Measurements from ENCODE around the gene EIPR1. TPM values are rescaled to one million over a fixed set of nuclear protein-coding genes. Genes with fewer than 3 reads are reported as not detected.

Gene EIPR1
- total RNA-seq, 1 experiment from 2014 or later: 22.8 TPM

DNA sequence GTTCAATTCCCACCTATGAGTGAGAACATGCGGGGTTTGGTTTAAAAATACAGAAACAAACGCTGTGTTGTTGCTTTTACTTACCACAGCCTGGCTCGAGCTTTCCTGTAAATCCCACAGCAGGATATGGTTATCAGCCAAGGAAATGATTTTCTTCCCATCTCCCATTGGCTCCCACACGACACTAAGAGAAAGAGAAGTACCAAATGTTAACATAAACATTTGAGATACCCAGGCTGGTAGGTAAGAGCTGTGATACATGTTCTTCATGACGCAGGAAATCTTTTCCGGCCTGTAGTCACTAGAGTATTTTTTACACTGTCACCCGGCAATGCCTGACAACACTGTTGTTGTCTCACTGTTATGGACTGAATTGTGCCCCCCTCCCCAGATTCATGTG, 163.6 kb downstream of the EIPR1 start (continued):
- TF ChIP-seq ZNF416 (CRISPR knock-in tag; IDR thresholded peaks at IDR 0.05): no peak
- TF ChIP-seq CREM (CRISPR knock-in tag; IDR thresholded peaks at IDR 0.05): no peak
- no peak for TF ChIP-seq TEAD1 (CRISPR knock-in tag; IDR thresholded peaks at IDR 0.05)
- TF ChIP-seq, protein P1, sequence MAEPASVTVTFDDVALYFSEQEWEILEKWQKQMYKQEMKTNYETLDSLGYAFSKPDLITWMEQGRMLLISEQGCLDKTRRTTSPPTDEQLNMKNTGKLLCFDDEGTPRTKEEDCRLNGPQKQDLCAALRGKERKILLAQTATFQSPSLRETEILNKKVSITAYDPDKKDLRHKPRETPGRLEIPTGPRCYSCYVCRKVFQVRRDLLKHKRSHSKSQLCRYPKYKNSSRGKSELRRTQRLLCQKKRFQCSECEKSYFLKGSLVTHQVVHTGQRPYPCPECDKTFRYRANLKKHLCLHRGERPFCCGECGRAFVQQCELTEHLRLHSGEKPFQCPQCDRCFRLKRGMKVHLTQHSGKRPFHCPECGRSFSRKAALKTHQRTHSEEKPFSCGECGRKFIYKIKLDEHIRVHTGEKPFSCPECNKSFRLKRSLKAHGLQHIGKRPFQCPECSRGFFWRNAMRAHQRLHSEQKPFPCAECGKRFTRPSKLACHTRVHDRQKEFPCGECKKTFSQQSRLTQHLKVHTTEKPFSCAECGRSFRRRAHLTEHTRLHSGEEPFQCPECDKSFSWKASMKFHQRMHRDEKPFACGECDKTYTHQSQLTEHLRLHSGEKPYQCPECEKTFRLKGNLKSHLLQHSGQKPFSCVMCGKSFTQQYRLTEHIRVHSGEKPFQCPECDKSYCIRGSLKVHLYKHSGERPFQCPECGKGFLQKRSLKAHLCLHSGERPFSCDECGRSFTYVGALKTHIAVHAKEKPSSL (CRISPR knock-in tag; conservative IDR thresholded peaks at IDR 0.05): no peak
- no peak for TF ChIP-seq JAZF1 (CRISPR knock-in tag; IDR thresholded peaks at IDR 0.05)
- no peak for TF ChIP-seq SMAD4 (CRISPR knock-in tag; IDR thresholded peaks at IDR 0.05)
- TF ChIP-seq, protein P2, sequence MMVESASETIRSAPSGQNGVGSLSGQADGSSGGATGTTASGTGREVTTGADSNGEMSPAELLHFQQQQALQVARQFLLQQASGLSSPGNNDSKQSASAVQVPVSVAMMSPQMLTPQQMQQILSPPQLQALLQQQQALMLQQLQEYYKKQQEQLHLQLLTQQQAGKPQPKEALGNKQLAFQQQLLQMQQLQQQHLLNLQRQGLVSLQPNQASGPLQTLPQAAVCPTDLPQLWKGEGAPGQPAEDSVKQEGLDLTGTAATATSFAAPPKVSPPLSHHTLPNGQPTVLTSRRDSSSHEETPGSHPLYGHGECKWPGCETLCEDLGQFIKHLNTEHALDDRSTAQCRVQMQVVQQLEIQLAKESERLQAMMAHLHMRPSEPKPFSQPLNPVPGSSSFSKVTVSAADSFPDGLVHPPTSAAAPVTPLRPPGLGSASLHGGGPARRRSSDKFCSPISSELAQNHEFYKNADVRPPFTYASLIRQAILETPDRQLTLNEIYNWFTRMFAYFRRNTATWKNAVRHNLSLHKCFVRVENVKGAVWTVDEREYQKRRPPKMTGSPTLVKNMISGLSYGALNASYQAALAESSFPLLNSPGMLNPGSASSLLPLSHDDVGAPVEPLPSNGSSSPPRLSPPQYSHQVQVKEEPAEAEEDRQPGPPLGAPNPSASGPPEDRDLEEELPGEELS (CRISPR knock-in tag; IDR thresholded peaks at IDR 0.05): no peak

DNA sequence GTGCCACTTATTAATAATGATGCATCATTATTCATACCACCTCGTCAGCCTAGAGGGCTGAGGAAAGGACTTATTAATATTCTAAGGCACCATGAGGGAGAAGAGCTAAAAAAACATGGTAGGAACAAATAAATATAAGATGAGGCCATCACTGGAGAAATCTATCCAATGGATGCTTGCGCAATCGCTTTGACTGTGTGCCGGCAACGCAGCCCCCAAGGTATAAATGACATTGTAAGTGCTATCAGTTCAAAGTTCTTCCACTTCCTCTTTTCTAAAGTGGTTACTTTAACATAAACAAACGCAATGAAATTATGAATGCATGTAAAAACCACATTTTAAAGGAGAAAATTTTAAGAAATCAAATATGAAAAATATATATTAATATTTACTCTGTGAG, 164.6 kb downstream of the EIPR1 start:
- CTCF ChIA-PET: no interaction called here
- no peaks in the 10 kb centered on the region for H3K9me3 Mint-ChIP-seq
- DNase-seq (ENCODE audit: low spot score) (no peak), ATAC-seq (no peak)
- peaks cover 3% of the 10 kb centered on the region; the same call in 1 of the 2 replicates for H3K36me3 Mint-ChIP-seq
- H3K27me3 Mint-ChIP-seq (ENCODE audit: low read depth): no peaks in the 10 kb centered on the region
- POLR2A ChIA-PET: no interaction called here
- peaks cover 13% of the 10 kb centered on the region; the same call in 1 of the 2 replicates for H3K4me1 Mint-ChIP-seq
- H3K4me3 Mint-ChIP-seq: no peak overlapping the region
- H3K27ac Mint-ChIP-seq: no peak overlapping the region
- TF ChIP-seq, protein P3, sequence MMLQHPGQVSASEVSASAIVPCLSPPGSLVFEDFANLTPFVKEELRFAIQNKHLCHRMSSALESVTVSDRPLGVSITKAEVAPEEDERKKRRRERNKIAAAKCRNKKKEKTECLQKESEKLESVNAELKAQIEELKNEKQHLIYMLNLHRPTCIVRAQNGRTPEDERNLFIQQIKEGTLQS (CRISPR knock-in tag; conservative IDR thresholded peaks at IDR 0.05): no peak
- TF ChIP-seq, protein P4, sequence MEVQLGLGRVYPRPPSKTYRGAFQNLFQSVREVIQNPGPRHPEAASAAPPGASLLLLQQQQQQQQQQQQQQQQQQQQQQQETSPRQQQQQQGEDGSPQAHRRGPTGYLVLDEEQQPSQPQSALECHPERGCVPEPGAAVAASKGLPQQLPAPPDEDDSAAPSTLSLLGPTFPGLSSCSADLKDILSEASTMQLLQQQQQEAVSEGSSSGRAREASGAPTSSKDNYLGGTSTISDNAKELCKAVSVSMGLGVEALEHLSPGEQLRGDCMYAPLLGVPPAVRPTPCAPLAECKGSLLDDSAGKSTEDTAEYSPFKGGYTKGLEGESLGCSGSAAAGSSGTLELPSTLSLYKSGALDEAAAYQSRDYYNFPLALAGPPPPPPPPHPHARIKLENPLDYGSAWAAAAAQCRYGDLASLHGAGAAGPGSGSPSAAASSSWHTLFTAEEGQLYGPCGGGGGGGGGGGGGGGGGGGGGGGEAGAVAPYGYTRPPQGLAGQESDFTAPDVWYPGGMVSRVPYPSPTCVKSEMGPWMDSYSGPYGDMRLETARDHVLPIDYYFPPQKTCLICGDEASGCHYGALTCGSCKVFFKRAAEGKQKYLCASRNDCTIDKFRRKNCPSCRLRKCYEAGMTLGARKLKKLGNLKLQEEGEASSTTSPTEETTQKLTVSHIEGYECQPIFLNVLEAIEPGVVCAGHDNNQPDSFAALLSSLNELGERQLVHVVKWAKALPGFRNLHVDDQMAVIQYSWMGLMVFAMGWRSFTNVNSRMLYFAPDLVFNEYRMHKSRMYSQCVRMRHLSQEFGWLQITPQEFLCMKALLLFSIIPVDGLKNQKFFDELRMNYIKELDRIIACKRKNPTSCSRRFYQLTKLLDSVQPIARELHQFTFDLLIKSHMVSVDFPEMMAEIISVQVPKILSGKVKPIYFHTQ (CRISPR knock-in tag; IDR thresholded peaks at IDR 0.05): no peak
- TF ChIP-seq, protein P5, sequence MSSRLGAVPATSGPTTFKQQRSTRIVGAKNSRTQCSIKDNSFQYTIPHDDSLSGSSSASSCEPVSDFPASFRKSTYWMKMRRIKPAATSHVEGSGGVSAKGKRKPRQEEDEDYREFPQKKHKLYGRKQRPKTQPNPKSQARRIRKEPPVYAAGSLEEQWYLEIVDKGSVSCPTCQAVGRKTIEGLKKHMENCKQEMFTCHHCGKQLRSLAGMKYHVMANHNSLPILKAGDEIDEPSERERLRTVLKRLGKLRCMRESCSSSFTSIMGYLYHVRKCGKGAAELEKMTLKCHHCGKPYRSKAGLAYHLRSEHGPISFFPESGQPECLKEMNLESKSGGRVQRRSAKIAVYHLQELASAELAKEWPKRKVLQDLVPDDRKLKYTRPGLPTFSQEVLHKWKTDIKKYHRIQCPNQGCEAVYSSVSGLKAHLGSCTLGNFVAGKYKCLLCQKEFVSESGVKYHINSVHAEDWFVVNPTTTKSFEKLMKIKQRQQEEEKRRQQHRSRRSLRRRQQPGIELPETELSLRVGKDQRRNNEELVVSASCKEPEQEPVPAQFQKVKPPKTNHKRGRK (CRISPR knock-in tag; IDR thresholded peaks at IDR 0.05; ENCODE audit: borderline replicate concordance): no peak
- TF ChIP-seq TP53 (CRISPR knock-in tag; IDR thresholded peaks at IDR 0.05) (no peak), ZNF263 (CRISPR knock-in tag; IDR thresholded peaks at IDR 0.05; ENCODE audit: low read depth) (no peak), ZNF219 (CRISPR knock-in tag; IDR thresholded peaks at IDR 0.05; ENCODE audit: borderline replicate concordance) (no peak), ELF4 (CRISPR knock-in tag; IDR thresholded peaks at IDR 0.05; ENCODE audit: low read depth) (no peak), TCF7 (CRISPR knock-in tag; IDR thresholded peaks at IDR 0.05; ENCODE audit: low read depth) (no peak), GABPB1 (CRISPR knock-in tag; IDR thresholded peaks at IDR 0.05) (no peak), ZNF396 (CRISPR knock-in tag; IDR thresholded peaks at IDR 0.05; ENCODE audit: borderline replicate concordance) (no peak), ZNF423 (CRISPR knock-in tag; IDR thresholded peaks at IDR 0.05) (no peak), SMAD3 (CRISPR knock-in tag; IDR thresholded peaks at IDR 0.05; ENCODE audit: borderline replicate concordance) (no peak), FOXP1 (CRISPR knock-in tag; IDR thresholded peaks at IDR 0.05; ENCODE audit: borderline replicate concordance) (no peak), ZNF317 (CRISPR knock-in tag; IDR thresholded peaks at IDR 0.05; ENCODE audit: borderline replicate concordance, low read depth) (no peak)
- TF ChIP-seq, protein P6, sequence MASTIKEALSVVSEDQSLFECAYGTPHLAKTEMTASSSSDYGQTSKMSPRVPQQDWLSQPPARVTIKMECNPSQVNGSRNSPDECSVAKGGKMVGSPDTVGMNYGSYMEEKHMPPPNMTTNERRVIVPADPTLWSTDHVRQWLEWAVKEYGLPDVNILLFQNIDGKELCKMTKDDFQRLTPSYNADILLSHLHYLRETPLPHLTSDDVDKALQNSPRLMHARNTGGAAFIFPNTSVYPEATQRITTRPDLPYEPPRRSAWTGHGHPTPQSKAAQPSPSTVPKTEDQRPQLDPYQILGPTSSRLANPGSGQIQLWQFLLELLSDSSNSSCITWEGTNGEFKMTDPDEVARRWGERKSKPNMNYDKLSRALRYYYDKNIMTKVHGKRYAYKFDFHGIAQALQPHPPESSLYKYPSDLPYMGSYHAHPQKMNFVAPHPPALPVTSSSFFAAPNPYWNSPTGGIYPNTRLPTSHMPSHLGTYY (CRISPR knock-in tag; IDR thresholded peaks at IDR 0.05): no peak
- TF ChIP-seq, protein P7, sequence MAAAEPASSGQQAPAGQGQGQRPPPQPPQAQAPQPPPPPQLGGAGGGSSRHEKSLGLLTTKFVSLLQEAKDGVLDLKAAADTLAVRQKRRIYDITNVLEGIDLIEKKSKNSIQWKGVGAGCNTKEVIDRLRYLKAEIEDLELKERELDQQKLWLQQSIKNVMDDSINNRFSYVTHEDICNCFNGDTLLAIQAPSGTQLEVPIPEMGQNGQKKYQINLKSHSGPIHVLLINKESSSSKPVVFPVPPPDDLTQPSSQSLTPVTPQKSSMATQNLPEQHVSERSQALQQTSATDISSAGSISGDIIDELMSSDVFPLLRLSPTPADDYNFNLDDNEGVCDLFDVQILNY (CRISPR knock-in tag; IDR thresholded peaks at IDR 0.05): no peak
- TF ChIP-seq, protein P8, sequence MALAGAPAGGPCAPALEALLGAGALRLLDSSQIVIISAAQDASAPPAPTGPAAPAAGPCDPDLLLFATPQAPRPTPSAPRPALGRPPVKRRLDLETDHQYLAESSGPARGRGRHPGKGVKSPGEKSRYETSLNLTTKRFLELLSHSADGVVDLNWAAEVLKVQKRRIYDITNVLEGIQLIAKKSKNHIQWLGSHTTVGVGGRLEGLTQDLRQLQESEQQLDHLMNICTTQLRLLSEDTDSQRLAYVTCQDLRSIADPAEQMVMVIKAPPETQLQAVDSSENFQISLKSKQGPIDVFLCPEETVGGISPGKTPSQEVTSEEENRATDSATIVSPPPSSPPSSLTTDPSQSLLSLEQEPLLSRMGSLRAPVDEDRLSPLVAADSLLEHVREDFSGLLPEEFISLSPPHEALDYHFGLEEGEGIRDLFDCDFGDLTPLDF (CRISPR knock-in tag; IDR thresholded peaks at IDR 0.05): no peak
